ENCODE results near the gene SOD3.

Gene SOD3

DNA sequence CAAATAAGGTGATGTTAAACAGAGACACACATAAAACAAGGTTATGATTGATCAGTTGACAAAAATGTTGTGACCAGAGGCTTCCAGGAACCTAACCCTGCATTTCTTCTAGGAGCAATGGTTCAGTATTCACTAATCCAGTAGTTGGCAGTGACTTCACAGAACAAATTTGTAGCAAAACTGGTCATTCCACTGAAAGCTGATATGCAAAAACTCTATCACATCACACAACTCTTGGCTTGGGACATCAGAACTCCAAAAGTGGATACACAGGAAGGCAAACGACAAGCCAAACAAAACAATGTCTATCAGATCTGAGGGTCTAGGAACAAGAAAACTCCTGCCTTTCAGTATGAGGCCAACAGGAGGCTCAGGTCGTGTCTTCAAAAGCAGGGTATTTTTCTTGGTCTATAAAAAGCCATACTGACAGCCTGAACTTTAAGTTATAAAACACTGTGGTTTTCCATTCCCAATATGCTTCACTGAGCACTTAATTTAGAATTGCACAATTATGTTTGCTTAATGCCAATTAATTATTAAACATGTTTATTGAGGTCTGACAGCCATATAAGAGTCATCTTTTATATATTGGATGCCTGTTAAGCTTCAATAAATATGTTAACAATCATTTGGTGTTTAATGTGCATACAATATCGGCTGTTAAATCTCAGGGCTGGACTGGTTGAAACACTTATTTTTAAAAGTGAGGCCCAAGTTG lies 45.6 kb downstream of the SOD3 start:
- DNase-seq (ENCODE audit: low read depth in 2 of 2), result no peak

DNA sequence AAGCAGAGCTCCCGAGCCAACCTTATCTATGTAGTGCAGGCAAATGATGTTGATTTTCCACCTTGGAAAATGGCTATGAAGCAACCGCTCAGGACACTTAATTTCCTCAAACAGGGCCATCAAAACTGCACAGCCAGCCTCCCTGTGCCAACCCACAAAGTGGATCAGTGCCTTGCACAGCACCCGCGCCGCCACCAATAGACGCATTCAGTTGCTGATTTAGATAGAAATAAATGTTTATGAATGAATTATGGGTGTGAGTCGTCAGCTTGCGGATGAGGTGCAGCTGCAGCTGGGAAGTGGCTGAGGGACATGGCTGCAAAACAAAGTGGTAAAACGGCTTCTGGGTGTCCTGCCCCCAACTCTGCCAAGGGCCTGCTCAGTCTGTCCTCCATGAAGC lies 47.0 kb downstream of the SOD3 start:
- no peak for DNase-seq (ENCODE audit: low read depth in 2 of 2)

DNA sequence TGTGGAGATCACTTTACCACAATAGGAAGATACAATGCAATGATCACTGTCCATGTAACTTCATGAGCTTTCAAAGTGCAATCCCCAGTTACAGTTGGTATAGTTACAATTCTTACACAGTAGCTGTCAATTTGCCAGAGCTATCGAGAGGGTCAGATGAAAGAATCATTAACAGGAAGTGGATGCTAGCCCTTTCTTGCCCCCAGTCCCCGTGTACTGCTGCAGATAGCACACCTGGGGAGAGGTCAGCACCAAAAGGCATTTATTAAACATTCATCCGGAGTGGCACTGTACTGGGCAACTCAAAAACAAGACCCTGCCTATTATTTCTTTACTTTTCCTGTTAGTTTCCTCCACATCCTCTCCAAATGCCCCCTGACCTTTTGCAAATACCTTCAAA lies 47.7 kb downstream of the SOD3 start:
- no peak for DNase-seq (ENCODE audit: low read depth in 2 of 2)

DNA sequence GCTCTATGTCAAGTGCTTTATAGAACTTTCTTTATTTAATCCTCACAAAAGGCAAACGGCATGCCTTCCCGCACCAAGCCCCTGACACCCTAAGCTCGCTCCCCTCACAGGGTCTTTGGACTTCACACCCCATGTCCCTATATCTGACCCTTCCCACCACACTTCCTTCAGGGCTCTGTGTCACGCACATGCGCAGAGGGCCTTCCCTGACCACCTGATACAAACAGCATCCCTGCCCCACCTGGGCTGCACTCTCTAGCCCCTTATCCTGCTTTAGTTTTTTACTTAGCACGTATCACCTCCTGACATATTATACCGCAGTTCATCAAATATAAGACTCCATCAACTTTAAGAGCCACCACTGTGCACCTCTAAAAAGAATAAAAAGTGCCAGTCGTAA lies 49.8 kb downstream of the SOD3 start:
- no peak for DNase-seq (ENCODE audit: low read depth in 2 of 2)

DNA sequence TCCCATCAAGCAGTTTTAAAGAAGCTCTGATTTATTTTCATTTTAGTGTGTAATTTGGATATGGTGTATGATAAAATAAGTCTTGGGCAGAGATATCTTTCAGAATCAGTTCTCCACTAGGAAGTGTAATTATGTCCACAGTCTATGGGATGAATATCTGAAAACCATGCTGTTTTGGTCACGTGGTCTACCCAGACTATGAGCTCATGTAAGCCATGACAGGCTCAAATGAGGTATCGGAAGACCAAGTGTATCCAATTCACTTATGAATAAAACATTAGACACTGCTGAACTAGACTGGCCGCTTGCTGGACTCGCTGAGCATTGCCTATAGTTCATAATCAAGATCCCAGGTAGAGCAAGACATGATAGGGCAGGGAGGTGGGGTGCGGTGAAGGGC lies 50.5 kb downstream of the SOD3 start:
- no peak for DNase-seq (ENCODE audit: low read depth in 2 of 2)

DNA sequence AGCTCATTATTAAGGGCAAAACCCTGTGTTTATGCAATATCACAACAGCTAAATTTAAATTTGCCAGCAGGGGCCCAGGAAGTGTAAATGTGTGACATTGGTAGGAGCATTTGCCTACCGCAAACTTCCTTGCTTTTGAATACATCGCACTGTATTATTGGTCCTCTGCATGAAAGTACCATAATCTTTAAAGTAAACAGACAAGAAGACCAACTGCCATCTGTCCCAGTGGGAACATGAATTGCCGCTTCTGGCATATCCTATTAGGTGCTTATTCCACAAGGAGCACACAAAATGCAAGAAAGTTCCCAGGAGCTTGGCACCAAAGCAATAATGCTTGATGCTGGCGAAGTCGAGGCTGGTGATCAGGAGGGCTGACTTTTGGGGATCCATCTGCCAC lies 51.3 kb downstream of the SOD3 start:
- no peak for DNase-seq (ENCODE audit: low read depth in 2 of 2)

DNA sequence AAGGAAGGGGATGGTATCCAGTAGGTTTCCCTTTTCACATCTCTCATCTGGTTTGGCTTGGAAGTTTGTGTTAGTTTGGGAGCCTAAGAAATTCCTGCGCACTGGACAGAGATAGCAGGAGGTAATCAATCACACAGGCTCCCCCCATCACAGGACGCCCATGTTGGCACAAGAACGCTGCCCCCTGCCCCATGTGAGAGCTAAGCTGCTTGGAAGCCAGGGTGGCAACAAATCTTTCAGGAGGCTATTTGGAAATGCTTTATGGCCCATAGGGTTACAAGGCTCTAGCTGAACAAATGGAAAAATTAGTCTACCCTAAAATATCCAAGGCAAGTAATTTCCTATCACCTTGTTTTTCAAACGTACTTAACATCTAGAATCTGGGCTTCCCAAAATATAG lies 54.0 kb downstream of the SOD3 start:
- no peak for DNase-seq (ENCODE audit: low read depth in 2 of 2)

DNA sequence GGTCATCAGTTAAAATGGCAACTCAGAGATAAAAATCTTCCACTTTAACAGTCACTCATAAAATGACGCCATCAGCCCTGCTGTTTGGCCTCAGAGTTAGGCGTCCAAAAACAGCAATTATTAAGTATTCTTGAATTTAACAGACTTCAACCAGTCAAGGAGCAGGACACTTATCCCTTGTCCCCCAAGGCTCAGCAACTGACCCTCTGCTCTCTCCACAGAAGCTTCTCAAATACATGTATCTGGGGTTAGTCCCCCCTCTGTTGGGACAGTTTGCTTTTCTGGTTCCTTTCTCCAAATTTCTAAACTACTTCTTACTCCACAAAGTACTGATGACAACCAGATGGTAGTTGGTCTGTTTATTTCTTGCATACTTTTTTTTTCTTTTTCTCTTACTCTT lies 54.4 kb downstream of the SOD3 start:
- DNase-seq (ENCODE audit: low read depth in 2 of 2), result no peak

Data from stimulated activated CD8-positive, alpha-beta memory T cell treated with anti-CD3 and anti-CD28 coated beads, Interleukin-7, amount 100 ng/mL, for 4 hours (primary cell).